ENCODE measurements around the gene RABEP1. TPM values are rescaled to one million over a fixed set of nuclear protein-coding genes. Genes with fewer than 3 reads are reported as not detected.
"Not testable (repeated sequence)": the region's sequence is repeated elsewhere in the genome, so short reads cannot be mapped to it uniquely, and the experiment has no call there.

RABEP1 gene
- total and polyA plus RNA-seq, 9 donors = 15.1 to 48.7 (median 40.0) TPM

DNA sequence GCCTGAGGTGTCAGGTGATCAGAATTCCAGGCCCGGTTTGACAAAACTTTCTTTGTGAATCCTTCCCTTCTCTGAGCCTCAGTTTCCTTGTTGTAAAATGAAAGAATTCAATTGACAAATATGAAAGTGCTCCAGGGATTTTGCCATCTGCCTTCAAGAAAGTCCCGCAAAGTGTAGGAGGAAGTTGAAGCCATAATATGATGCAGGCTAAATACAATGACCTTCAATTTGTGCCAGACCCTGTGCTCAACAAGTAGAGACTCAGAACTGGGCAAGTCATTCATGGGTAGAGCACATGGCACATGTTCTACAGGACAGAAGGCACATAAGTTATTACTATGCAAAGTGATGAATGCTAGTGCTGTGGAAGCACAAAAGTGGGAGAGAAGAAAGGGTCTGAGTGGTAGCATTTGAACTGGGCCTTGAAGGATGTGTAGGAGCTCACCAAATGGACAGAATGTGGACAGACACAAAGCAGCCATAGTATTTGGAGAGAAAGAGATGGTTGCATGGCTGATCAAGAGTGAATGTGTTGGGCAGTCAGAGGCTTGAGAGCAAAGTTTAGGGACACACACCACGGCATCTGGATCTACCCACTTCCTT lies 45.0 kb upstream of the RABEP1 start:
- Histone ChIP-seq H3K4me3 (no peak overlapping the region), H3K36me3 (no peaks in the 10 kb centered on the region), H3K27me3 (no peaks in the 10 kb centered on the region), H3K4me1 (ENCODE audit: insufficient read depth) (no peaks in the 10 kb centered on the region), H3K27ac (no peak overlapping the region), H3K9me3 (no peaks in the 10 kb centered on the region)
- no peak for DNase-seq
- intact Hi-C loops (cut with DNase I) = no loop called here
- WGBS, 3 donors = 77 to 85% (median 83%) methylated on average over 3 of the region's 3 CpGs
- TF ChIP-seq, protein P1, sequence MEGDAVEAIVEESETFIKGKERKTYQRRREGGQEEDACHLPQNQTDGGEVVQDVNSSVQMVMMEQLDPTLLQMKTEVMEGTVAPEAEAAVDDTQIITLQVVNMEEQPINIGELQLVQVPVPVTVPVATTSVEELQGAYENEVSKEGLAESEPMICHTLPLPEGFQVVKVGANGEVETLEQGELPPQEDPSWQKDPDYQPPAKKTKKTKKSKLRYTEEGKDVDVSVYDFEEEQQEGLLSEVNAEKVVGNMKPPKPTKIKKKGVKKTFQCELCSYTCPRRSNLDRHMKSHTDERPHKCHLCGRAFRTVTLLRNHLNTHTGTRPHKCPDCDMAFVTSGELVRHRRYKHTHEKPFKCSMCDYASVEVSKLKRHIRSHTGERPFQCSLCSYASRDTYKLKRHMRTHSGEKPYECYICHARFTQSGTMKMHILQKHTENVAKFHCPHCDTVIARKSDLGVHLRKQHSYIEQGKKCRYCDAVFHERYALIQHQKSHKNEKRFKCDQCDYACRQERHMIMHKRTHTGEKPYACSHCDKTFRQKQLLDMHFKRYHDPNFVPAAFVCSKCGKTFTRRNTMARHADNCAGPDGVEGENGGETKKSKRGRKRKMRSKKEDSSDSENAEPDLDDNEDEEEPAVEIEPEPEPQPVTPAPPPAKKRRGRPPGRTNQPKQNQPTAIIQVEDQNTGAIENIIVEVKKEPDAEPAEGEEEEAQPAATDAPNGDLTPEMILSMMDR (IDR thresholded peaks at IDR 0.05) = no peak
- TF ChIP-seq POLR2A (IDR thresholded peaks at IDR 0.05) = no peak

DNA sequence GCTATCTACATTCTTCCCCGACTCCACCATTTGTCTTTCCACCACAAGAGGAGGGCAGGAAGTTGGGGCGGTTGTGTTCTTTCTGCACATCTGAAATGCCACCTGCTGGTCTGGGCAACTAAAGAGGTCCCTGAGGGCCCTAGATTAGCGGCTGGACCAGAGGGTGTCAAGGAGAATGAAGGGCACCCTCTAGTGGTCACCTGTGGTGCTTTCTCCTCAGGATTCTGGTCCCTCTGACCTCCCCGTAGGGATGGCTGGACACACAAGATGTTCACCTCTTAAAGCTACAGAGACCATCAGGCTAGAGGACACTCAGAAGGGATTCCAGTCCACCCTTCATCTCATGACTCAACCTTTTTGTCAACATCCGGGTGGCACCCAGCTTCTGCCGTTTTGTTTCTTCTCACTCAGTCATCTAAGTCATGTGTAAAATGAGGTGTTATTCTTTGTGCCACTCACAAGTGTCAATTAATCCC lies 44.5 kb upstream of the RABEP1 start:
- Histone ChIP-seq H3K36me3 (no peaks in the 10 kb centered on the region), H3K27me3 (no peaks in the 10 kb centered on the region), H3K27ac (no peak overlapping the region), H3K4me3 (no peak overlapping the region), H3K9me3 (no peaks in the 10 kb centered on the region), H3K4me1 (ENCODE audit: insufficient read depth) (no peaks in the 10 kb centered on the region)
- WGBS, 3 donors = 36 to 47% (median 38%) methylated on average over 6 of the region's 6 CpGs
- intact Hi-C loops (cut with DNase I) = no loop called here
- no peak for TF ChIP-seq POLR2A (IDR thresholded peaks at IDR 0.05)
- TF ChIP-seq, protein P1 (IDR thresholded peaks at IDR 0.05) = no peak
- no peak for TF ChIP-seq EP300 (IDR thresholded peaks at IDR 0.05)
- peak in 1 of 5 donors; percentile 22 for DNase-seq

DNA sequence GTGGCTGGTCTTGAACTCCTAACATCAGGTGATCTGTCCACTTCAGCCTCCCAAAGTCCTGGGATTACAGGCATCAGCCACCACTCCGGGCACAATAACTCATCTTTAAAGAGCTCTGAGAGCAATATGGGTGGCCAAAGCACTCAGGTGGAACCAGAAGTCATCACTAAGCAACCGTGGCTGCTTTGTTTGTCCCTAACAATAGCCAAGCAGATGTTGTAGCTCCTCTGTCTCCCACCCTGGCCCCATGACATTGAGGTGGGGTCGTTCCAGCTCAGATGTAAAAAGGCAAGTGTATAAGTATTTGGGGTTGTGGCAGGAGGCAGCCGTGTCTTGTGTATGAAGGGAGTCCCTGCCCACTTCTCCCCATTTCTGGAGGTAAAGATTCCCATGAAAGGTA lies 43.8 kb upstream of the RABEP1 start:
- TF ChIP-seq POLR2A (IDR thresholded peaks at IDR 0.05) = no peak
- TF ChIP-seq, protein P1 (IDR thresholded peaks at IDR 0.05) = no peak
- TF ChIP-seq EP300 (IDR thresholded peaks at IDR 0.05) = no peak
- no peaks in the 10 kb centered on the region for H3K36me3 ChIP-seq
- no peak overlapping the region for H3K4me3 ChIP-seq
- no peaks in the 10 kb centered on the region for H3K27me3 ChIP-seq
- WGBS, 3 donors = 59 to 69% (median 66%) methylated on average over 4 of the region's 4 CpGs
- intact Hi-C loops (cut with DNase I) = no loop called here
- no peak for DNase-seq
- H3K27ac ChIP-seq = no peak overlapping the region
- H3K9me3 ChIP-seq = no peaks in the 10 kb centered on the region
- H3K4me1 ChIP-seq (ENCODE audit: insufficient read depth) = no peaks in the 10 kb centered on the region

DNA sequence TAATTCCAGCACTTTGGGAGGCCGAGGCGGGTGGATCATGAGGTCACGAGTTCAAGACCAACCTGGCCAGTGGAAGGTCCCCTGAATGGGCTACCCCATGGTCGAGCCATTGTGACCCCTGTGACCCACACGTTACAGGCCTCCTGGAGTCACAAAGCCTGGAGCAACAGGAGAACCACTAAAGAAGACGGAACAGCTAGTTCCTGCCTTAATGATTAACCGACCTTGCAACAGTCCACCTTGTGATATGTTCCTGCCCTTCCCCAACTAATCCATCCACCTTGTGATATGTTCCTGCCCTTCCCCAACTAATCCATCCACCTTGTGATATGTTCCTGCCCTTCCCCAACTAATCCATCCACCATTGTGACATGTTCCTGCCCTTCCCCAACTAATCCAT lies 42.3 kb upstream of the RABEP1 start:
- H3K27ac ChIP-seq; H3K4me1 ChIP-seq (ENCODE audit: insufficient read depth); intact Hi-C loops (cut with DNase I); H3K4me3 ChIP-seq; H3K9me3 ChIP-seq; H3K27me3 ChIP-seq; H3K36me3 ChIP-seq; DNase-seq: not testable (repeated sequence)
- 78 to 82% (median 81%) methylated on average over 7 of the region's 7 CpGs for WGBS, 3 donors

DNA sequence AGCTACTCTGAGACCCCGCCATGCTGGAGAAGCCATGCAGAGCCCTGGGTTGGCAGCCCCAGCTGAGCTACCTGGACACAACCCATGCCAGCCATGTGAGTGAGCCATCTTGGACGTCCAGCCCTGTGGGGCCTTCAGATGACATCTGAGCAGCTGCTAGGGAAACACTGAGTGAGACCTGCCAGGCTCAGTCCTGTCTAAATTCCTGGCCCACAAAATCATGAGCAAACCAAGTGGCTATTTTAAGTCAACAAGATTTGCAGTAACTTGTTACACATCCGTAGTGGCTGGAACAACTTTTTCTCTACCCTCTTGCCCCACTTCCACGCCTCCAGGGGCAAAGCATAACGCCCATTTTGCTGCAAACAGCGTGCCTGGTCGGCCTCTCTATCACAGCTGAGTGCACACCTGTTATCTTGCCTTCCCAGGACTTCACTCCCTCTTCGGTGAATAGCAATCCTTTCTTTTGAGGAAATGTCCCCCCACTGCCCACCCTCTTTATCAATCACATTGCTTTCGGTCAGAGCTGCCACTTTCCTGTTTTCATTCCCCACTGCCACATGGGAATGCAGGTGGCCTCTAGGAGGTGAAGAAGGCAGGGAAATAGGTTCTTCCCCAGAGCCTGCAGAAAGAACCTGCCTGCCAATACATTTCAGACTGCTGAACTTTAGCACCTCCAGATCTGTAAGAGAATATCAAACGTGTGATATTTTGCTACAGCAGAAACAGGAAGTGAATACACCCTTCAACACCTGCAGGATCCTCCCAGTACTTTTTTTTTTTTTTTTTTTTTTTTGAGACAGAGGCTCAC lies 40.0 kb upstream of the RABEP1 start:
- TF ChIP-seq POLR2A (IDR thresholded peaks at IDR 0.05) = no peak
- TF ChIP-seq, protein P1 (IDR thresholded peaks at IDR 0.05) = no peak
- TF ChIP-seq EP300 (IDR thresholded peaks at IDR 0.05) = no peak
- no peaks in the 10 kb centered on the region for H3K4me1 ChIP-seq (ENCODE audit: insufficient read depth)
- WGBS, 3 donors = 58 to 68% (median 63%) methylated on average over 10 of the region's 10 CpGs
- H3K4me3 ChIP-seq = no peak overlapping the region
- no peak for DNase-seq
- intact Hi-C loops (cut with DNase I) = no loop called here
- H3K27me3 ChIP-seq = no peaks in the 10 kb centered on the region
- H3K27ac ChIP-seq = no peak overlapping the region
- no peaks in the 10 kb centered on the region for H3K36me3 ChIP-seq
- H3K9me3 ChIP-seq = no peaks in the 10 kb centered on the region

Measured in ovary (tissue), 9 donors.